OCI-LY3 (cell line): ENCODE measurements around the gene HIP1R.

Experiments used
- CTCF ChIP-seq: fragments of 200-600, 300-600 bp; sonication (generic); IDR thresholded peaks from 2 replicates; pipeline ENCODE4 v1.5.1; 2014; ENCODE audit warnings: antibody characterized with exemption, low read length, low read depth
- EZH2phosphoT487 ChIP-seq: fragments of 200-600 bp; shearing (Covaris generic); IDR thresholded peaks from 2 replicates; pipeline ENCODE4 v1.6.1; 2018; ENCODE audit warnings: antibody characterized with exemption, mixed run types, low read depth

GRCh38 chr12:122790393-122791075 is 44.7 kb upstream of the HIP1R start:
- TF ChIP-seq CTCF (no peak), EZH2phosphoT487 (no peak)
